HepG2 (cell line): ENCODE data around the gene MRPL14. TPM values are rescaled to one million over a fixed set of nuclear protein-coding genes. Genes with fewer than 3 reads are reported as not detected.

Experiments
- CENPT ChIP-seq: sonication (generic); formaldehyde crosslinking; IDR thresholded peaks from 2 replicates; pipeline ENCODE4 v1.8.0; 2022; ENCODE audit warnings: low read depth, mild to moderate bottlenecking, moderate library complexity, missing genetic modification reagents
- HNF4G ChIP-seq, 2 experiments: sonication (generic) in 1 of 2; formaldehyde crosslinking in 1 of 2; IDR thresholded peaks; 2 replicates each; pipeline versions ENCODE4 v1.4.0 to v1.6.1; 2011 to 2020; ENCODE audit warnings: borderline replicate concordance in 2 of 2, low read depth in 2 of 2, mild to moderate bottlenecking in 2 of 2, low read length in 1 of 2, missing genetic modification reagents in 1 of 2, moderate library complexity in 1 of 2
- MTA1 ChIP-seq: sonication (generic); formaldehyde crosslinking; IDR thresholded peaks from 2 replicates; pipeline ENCODE4 v1.4.0; 2020; ENCODE audit warnings: missing genetic modification reagents, mild to moderate bottlenecking, borderline replicate concordance
- MXD4 ChIP-seq: IDR thresholded peaks from 2 replicates; pipeline ENCODE4 v1.6.1; 2016; ENCODE audit warnings: mild to moderate bottlenecking, missing biosample characterization, missing genetic modification reagents
- PITX1 ChIP-seq: sonication (generic); formaldehyde crosslinking; IDR thresholded peaks from 2 replicates; pipeline ENCODE4 v1.5.1; 2020; ENCODE audit warnings: mild to moderate bottlenecking, missing genetic modification reagents
- POLR2AphosphoS2 ChIP-seq: IDR thresholded peaks from 2 replicates; pipeline ENCODE4 v1.6.1; 2011; ENCODE audit warnings: low read depth, low read length, improper control_type of control experiment
- PRMT3 ChIP-seq: sonication (generic); formaldehyde crosslinking; IDR thresholded peaks from 2 replicates; pipeline ENCODE4 v1.8.1; 2022; ENCODE audit warnings: low read depth, mild to moderate bottlenecking, moderate library complexity, missing genetic modification reagents, borderline replicate concordance
- ZBTB10 ChIP-seq: sonication (generic); formaldehyde crosslinking; IDR thresholded peaks from 2 replicates; pipeline ENCODE4 v1.4.0; 2020; ENCODE audit warnings: missing genetic modification reagents, borderline replicate concordance
- ZFP36L1 ChIP-seq: sonication (generic); formaldehyde crosslinking; IDR thresholded peaks from 2 replicates; pipeline ENCODE4 v1.8.0; 2022; ENCODE audit warnings: mild to moderate bottlenecking, missing genetic modification reagents, moderate library complexity
- ZFP36L2 ChIP-seq: sonication (generic); formaldehyde crosslinking; IDR thresholded peaks from 2 replicates; pipeline ENCODE4 v1.4.0; 2020; ENCODE audit warnings: missing genetic modification reagents
- ZNF33B ChIP-seq: sonication (generic); formaldehyde crosslinking; IDR thresholded peaks from 2 replicates; pipeline ENCODE4 v1.5.1; 2020; ENCODE audit warnings: mild to moderate bottlenecking, missing genetic modification reagents
- ZNF343 ChIP-seq: sonication (generic); formaldehyde crosslinking; IDR thresholded peaks from 2 replicates; pipeline ENCODE4 v1.4.0; 2020; ENCODE audit warnings: mild to moderate bottlenecking, missing genetic modification reagents
- ZNF563 ChIP-seq: sonication (generic); formaldehyde crosslinking; IDR thresholded peaks from 2 replicates; pipeline ENCODE4 v1.8.0; 2022; ENCODE audit warnings: mild to moderate bottlenecking, moderate library complexity, missing genetic modification reagents
- polyA plus RNA-seq, 8 experiments: library from polyadenylated mRNA; depleted of rRNA in 3 of 8; stranded (reverse) in 7 of 8; unstranded in 1 of 8; fragments of >200 nt; fragmentation: Illumina TruSeq in 4 of 8; extraction: Trizol in 4 of 8; gene quantifications; 2 replicates each; pipeline versions ENCODE4 v1.2.1 to v1.2.3, GENCODE V29; 2011 to 2016; ENCODE audit warnings: low read depth in 4 of 8, missing spikeins in 1 of 8, mixed read lengths in 1 of 8; ENCODE audit not compliant: insufficient read depth in 1 of 8
- total RNA-seq, 5 experiments: library from RNA; depleted of rRNA; stranded (reverse); fragments of >200 nt; fragmentation: Illumina TruSeq; extraction: Trizol; gene quantifications; 2 replicates each; pipeline ENCODE4 v1.2.3, GENCODE V29; 2016; ENCODE audit warnings: low read depth in 1 of 5
- TF ChIP-seq, protein P1 (sequence below): sonication (generic); formaldehyde crosslinking; IDR thresholded peaks from 2 replicates; pipeline ENCODE4 v1.8.1; 2022; ENCODE audit warnings: low read depth, mild to moderate bottlenecking, missing genetic modification reagents
- TF ChIP-seq, protein P2 (sequence below): sonication (generic); formaldehyde crosslinking; IDR thresholded peaks from 2 replicates; pipeline ENCODE4 v1.8.1; 2023; ENCODE audit warnings: missing genetic modification reagents, mild to moderate bottlenecking, borderline replicate concordance
- TF ChIP-seq, protein P3 (sequence below): sonication (generic); formaldehyde crosslinking; IDR thresholded peaks from 2 replicates; pipeline ENCODE4 v1.4.0; 2020; ENCODE audit warnings: low read depth, mild to moderate bottlenecking, missing genetic modification reagents
- TF ChIP-seq, protein P4 (sequence below): sonication (generic); formaldehyde crosslinking; IDR thresholded peaks from 2 replicates; pipeline ENCODE4 v1.4.0; 2020; ENCODE audit warnings: missing genetic modification reagents

The MRPL14 gene
- total and polyA plus RNA-seq, 2 of the 13 experiments (the other 11 are each of a cell fraction or from before 2014, with no cell fraction given): 157 to 178 TPM

DNA sequence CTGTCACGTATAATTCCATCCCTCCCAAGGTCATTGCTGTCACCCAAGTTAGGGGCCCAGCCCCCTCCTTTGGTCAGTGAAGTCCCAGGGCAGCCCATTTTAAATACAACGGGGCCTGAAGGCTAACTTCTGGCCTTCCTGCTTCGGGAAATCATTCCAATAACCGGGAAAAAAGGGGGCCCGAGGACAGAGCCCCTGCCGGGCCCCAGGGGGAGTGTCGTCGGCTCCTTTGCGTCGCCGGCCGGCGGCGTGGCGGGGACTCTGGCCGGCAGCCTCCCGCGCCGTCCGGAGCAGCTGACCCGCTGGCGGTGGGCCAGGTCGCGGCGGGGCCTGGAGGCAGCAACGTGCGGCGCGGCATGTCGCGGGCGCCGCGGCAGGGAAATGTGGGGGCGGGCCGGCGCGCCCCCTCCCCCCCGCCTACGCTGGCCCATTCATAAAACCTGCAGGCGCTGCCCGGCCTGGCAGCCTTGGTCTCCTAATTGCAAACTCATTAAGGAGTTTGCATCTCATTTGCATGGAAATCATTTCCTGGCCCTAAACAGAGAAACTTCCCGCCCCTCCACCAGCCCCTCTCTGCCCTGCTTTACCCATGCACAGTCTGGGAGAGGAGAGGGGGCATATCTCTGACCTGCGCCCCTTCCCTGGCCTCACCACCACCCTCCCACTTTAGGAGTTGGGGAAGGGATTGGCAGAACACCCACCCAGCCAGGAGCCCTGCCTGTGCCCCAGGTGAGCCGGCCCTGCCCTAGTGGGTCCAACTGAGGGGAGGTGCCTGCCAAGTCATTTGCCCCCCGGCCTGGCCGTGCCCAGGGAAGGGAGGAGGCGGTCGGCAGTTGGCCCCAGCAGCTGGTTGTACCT is 50.7 kb downstream of the MRPL14 start (continued):
- TF ChIP-seq HNF4G (IDR thresholded peaks at IDR 0.05; ENCODE audit: borderline replicate concordance, low read depth, low read length) (no peak), HNF4G (CRISPR knock-in tag; IDR thresholded peaks at IDR 0.05; ENCODE audit: borderline replicate concordance, low read depth) (no peak), ZNF563 (CRISPR knock-in tag) (peak; percentile 96), CENPT (CRISPR knock-in tag) (no peak), ZNF33B (CRISPR knock-in tag) (peak; percentile 52; the same call in 1 of the 2 replicates), PITX1 (CRISPR knock-in tag) (0 out of 2 replicates have a peak, but pooled peaks have one; percentile 18), ZFP36L2 (CRISPR knock-in tag) (no peak), POLR2AphosphoS2 (no peak), MXD4 (CRISPR knock-in tag) (peak; percentile 84), ZNF343 (CRISPR knock-in tag) (no peak), ZFP36L1 (0 out of 2 replicates have a peak, but pooled peaks have one; percentile 51), PRMT3 (CRISPR knock-in tag) (no peak), MTA1 (CRISPR knock-in tag) (0 out of 2 replicates have a peak, but pooled peaks have one; percentile 34), ZBTB10 (CRISPR knock-in tag) (peak; percentile 33; the same call in 1 of the 2 replicates)
- TF ChIP-seq, protein P1, sequence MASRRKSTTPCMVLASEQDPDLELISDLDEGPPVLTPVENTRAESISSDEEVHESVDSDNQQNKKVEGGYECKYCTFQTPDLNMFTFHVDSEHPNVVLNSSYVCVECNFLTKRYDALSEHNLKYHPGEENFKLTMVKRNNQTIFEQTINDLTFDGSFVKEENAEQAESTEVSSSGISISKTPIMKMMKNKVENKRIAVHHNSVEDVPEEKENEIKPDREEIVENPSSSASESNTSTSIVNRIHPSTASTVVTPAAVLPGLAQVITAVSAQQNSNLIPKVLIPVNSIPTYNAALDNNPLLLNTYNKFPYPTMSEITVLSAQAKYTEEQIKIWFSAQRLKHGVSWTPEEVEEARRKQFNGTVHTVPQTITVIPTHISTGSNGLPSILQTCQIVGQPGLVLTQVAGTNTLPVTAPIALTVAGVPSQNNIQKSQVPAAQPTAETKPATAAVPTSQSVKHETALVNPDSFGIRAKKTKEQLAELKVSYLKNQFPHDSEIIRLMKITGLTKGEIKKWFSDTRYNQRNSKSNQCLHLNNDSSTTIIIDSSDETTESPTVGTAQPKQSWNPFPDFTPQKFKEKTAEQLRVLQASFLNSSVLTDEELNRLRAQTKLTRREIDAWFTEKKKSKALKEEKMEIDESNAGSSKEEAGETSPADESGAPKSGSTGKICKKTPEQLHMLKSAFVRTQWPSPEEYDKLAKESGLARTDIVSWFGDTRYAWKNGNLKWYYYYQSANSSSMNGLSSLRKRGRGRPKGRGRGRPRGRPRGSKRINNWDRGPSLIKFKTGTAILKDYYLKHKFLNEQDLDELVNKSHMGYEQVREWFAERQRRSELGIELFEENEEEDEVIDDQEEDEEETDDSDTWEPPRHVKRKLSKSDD: no peak
- TF ChIP-seq, protein P2, sequence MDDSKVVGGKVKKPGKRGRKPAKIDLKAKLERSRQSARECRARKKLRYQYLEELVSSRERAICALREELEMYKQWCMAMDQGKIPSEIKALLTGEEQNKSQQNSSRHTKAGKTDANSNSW (CRISPR knock-in tag): no peak
- TF ChIP-seq, protein P3, sequence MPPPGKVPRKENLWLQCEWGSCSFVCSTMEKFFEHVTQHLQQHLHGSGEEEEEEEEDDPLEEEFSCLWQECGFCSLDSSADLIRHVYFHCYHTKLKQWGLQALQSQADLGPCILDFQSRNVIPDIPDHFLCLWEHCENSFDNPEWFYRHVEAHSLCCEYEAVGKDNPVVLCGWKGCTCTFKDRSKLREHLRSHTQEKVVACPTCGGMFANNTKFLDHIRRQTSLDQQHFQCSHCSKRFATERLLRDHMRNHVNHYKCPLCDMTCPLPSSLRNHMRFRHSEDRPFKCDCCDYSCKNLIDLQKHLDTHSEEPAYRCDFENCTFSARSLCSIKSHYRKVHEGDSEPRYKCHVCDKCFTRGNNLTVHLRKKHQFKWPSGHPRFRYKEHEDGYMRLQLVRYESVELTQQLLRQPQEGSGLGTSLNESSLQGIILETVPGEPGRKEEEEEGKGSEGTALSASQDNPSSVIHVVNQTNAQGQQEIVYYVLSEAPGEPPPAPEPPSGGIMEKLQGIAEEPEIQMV (CRISPR knock-in tag): no peak
- TF ChIP-seq, protein P4, sequence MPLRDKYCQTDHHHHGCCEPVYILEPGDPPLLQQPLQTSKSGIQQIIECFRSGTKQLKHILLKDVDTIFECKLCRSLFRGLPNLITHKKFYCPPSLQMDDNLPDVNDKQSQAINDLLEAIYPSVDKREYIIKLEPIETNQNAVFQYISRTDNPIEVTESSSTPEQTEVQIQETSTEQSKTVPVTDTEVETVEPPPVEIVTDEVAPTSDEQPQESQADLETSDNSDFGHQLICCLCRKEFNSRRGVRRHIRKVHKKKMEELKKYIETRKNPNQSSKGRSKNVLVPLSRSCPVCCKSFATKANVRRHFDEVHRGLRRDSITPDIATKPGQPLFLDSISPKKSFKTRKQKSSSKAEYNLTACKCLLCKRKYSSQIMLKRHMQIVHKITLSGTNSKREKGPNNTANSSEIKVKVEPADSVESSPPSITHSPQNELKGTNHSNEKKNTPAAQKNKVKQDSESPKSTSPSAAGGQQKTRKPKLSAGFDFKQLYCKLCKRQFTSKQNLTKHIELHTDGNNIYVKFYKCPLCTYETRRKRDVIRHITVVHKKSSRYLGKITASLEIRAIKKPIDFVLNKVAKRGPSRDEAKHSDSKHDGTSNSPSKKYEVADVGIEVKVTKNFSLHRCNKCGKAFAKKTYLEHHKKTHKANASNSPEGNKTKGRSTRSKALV (CRISPR knock-in tag): 0 out of 2 replicates have a peak, but pooled peaks have one; percentile 30
